A549 (cell line): Measurements from ENCODE around the gene SAMD4B. TPM values are rescaled to one million over a fixed set of nuclear protein-coding genes. Genes with fewer than 3 reads are reported as not detected.

Source experiments
- ATAC-seq, 2 experiments: fragments of 200-7000 bp in 1 of 2; fragments of >200 bp in 1 of 2; cut with Nextera tagmentation in 1 of 2; cut with Tn5 transposase in 1 of 2; 3 replicates each; pipeline versions ENCODE4 v1.8.0 to v1.9.1; 2018 to 2020; ENCODE audit warnings: mild to moderate bottlenecking in 1 of 2, moderate library complexity in 1 of 2
- CTCF ChIA-PET: fragments of 300-600 bp; sonication (Branson Sonifier 250); formaldehyde crosslinking; extraction: SDS; loops from one replicate; lab custom pipeline; 2021; ENCODE audit warnings: antibody characterized with exemption, inconsistent platforms; lab: Yijun Ruan, JAX
- POLR2A ChIA-PET: fragments of 350-600 bp; formaldehyde crosslinking; extraction: SDS; loops from one replicate; lab custom pipeline; 2021; ENCODE audit warnings: antibody characterized with exemption, inconsistent platforms; lab: Yijun Ruan, JAX
- DNase-seq, 2 experiments: peaks; one replicate each; pipeline versions ENCODE4 v3.0.0 to v3.0.0-alpha.2; 2011 to 2016; ENCODE audit warnings: low read depth in 1 of 2, low spot score in 1 of 2
- FAIRE-seq: peaks from 2 replicates; lab custom pipeline; 2011; peaks lifted over from hg19 to GRCh38; lab: Jason Lieb, UNC
- H3K27ac ChIP-seq, 2 experiments: fragments of >200 bp; sonication (Bioruptor Twin); formaldehyde crosslinking; 3 replicates each; pipeline ENCODE4 v1.5.1; 2016 to 2017
- H3K4me1 ChIP-seq: fragments of >200 bp; sonication (Bioruptor Twin); formaldehyde crosslinking; 3 replicates; pipeline ENCODE4 v1.6.1; 2016
- H3K4me2 ChIP-seq: fragments of >200 bp; sonication (Bioruptor Twin); formaldehyde crosslinking; 3 replicates; pipeline ENCODE4 v1.6.1; 2016
- H3K4me3 ChIP-seq: fragments of >200 bp; sonication (Bioruptor Twin); formaldehyde crosslinking; 3 replicates; pipeline ENCODE4 v1.5.1; 2016
- H3K9me3 ChIP-seq: fragments of >200 bp; sonication (Bioruptor Twin); formaldehyde crosslinking; 3 replicates; pipeline ENCODE4 v1.6.1; 2016
- CBX8 ChIP-seq: fragments of 200-600 bp; sonication (generic); IDR thresholded peaks from 2 replicates; pipeline ENCODE4 v1.6.1; 2016
- CHD4 ChIP-seq: fragments of 200-600 bp; sonication (generic); IDR thresholded peaks from 2 replicates; pipeline ENCODE4 v1.6.1; 2016; ENCODE audit warnings: antibody characterized with exemption, mild to moderate bottlenecking, borderline replicate concordance
- EHF ChIP-seq: fragments of 250-450 bp; sonication (Bioruptor Pico); IDR thresholded peaks from 2 replicates; pipeline ENCODE4 v1.5.0; 2020; ENCODE audit warnings: mild to moderate bottlenecking
- EHMT2 ChIP-seq: fragments of 200-600 bp; sonication (generic); IDR thresholded peaks from 2 replicates; pipeline ENCODE4 v1.6.1; 2016; ENCODE audit warnings: antibody characterized with exemption, low read depth, mild to moderate bottlenecking, moderate library complexity
- EP300 ChIP-seq, 2 experiments: fragments of >200 bp; sonication (Bioruptor Twin); formaldehyde crosslinking; IDR thresholded peaks; 2 replicates in 1 of 2; 3 replicates in 1 of 2; pipeline ENCODE4 v1.6.1; 2016 to 2017
- ESRRA ChIP-seq: fragments of 150-350 bp; IDR thresholded peaks from 2 replicates; pipeline ENCODE4 v1.6.1; 2014; ENCODE audit warnings: mild to moderate bottlenecking, low read length, borderline replicate concordance
- FOSB ChIP-seq: fragments of 250-450 bp; sonication (Bioruptor Pico); IDR thresholded peaks from 2 replicates; pipeline ENCODE4 v1.5.0; 2020; ENCODE audit warnings: mild to moderate bottlenecking, moderate library complexity
- HDAC2 ChIP-seq: fragments of 200-600 bp; sonication (generic); IDR thresholded peaks from 2 replicates; pipeline ENCODE4 v1.6.1; 2016
- HEYL ChIP-seq: fragments of 250-450 bp; sonication (Bioruptor Pico); IDR thresholded peaks from 2 replicates; pipeline ENCODE4 v1.8.0; 2021; ENCODE audit warnings: mild to moderate bottlenecking, moderate library complexity
- HOXB13 ChIP-seq: fragments of 250-450 bp; sonication (Bioruptor Pico); IDR thresholded peaks from 2 replicates; pipeline ENCODE4 v1.5.0; 2020; ENCODE audit warnings: low read depth, mild to moderate bottlenecking, moderate library complexity
- HOXB5 ChIP-seq: fragments of 250-450 bp; sonication (Bioruptor Pico); IDR thresholded peaks from 2 replicates; pipeline ENCODE4 v1.5.0; 2020; ENCODE audit warnings: mild to moderate bottlenecking, moderate library complexity
- JUNB ChIP-seq: fragments of >200 bp; sonication (Bioruptor Twin); formaldehyde crosslinking; IDR thresholded peaks from 2 replicates; pipeline ENCODE4 v1.6.1; 2016
- KDM1A ChIP-seq: fragments of 200-600 bp; sonication (generic); IDR thresholded peaks from 2 replicates; pipeline ENCODE4 v1.6.1; 2016; ENCODE audit warnings: low read depth, mild to moderate bottlenecking
- KDM5A ChIP-seq: fragments of 200-600 bp; sonication (generic); IDR thresholded peaks from 2 replicates; pipeline ENCODE4 v1.6.1; 2016; ENCODE audit warnings: antibody characterized with exemption, mild to moderate bottlenecking
- MAZ ChIP-seq: fragments of 150-350 bp; IDR thresholded peaks from 2 replicates; pipeline ENCODE4 v1.6.1; 2014; ENCODE audit warnings: antibody characterized with exemption, low read depth, low read length, borderline replicate concordance
- NFE2L2 ChIP-seq: fragments of 150-350 bp; conservative IDR thresholded peaks from 2 replicates; pipeline ENCODE4 v1.6.1; 2014; ENCODE audit warnings: low read length
- POLR2A ChIP-seq: IDR thresholded peaks from 2 replicates; pipeline ENCODE4 v1.6.1; 2012; ENCODE audit warnings: mild to moderate bottlenecking, low read length
- RARB ChIP-seq: fragments of 250-450 bp; sonication (Bioruptor Pico); IDR thresholded peaks from 2 replicates; pipeline ENCODE4 v1.8.0; 2021; ENCODE audit warnings: mild to moderate bottlenecking, moderate library complexity
- RCOR1 ChIP-seq: fragments of 150-350 bp; IDR thresholded peaks from 2 replicates; pipeline ENCODE4 v1.6.1; 2014; ENCODE audit warnings: antibody characterized with exemption, low read length, low read depth
- TP53 ChIP-seq: fragments of 250-450 bp; sonication (Bioruptor Pico); IDR thresholded peaks from 2 replicates; pipeline ENCODE4 v1.5.0; 2021; ENCODE audit warnings: mild to moderate bottlenecking, moderate library complexity
- ZC3H11A ChIP-seq: fragments of 450-650 bp; IDR thresholded peaks from 2 replicates; pipeline ENCODE4 v1.6.1; 2014; ENCODE audit warnings: antibody characterized with exemption, mild to moderate bottlenecking
- ZFP36 ChIP-seq: fragments of 450-650 bp; IDR thresholded peaks from 2 replicates; pipeline ENCODE4 v1.6.1; 2014; ENCODE audit warnings: borderline replicate concordance; ENCODE audit not compliant: partially characterized antibody
- WGBS: methylation state at CpG from one replicate; pipeline ENCODE4 v1.1.6; 2017; ENCODE audit errors: missing lambda C conversion rate; 5-methylcytosine and 5-hydroxymethylcytosine counted together
- polyA plus RNA-seq, 4 experiments: library from polyadenylated mRNA; depleted of rRNA in 3 of 4; stranded (reverse); fragments of >200 nt; fragmentation: RNase III in 1 of 4; extraction: RNeasy Plus Mini Kit Qiagen cat#74134 plus additional on column Dnase treatment in 1 of 4; gene quantifications; 2 replicates in 3 of 4; 3 replicates in 1 of 4; pipeline ENCODE4 v1.2.3, GENCODE V29; 2011 to 2017
- TF ChIP-seq, protein P1 (sequence below): fragments of >200 bp; sonication (Bioruptor Twin); formaldehyde crosslinking; IDR thresholded peaks from 3 replicates; pipeline ENCODE4 v1.6.1; 2016
- TF ChIP-seq, protein P2 (sequence below): fragments of 250-450 bp; sonication (Bioruptor Pico); IDR thresholded peaks from 2 replicates; pipeline ENCODE4 v1.5.0; 2021; ENCODE audit warnings: mild to moderate bottlenecking, moderate library complexity, borderline replicate concordance
- TF ChIP-seq, protein P3 (sequence below): IDR thresholded peaks from 2 replicates; pipeline ENCODE4 v1.6.1; 2012; ENCODE audit warnings: low read depth, borderline replicate concordance
- TF ChIP-seq, protein P4 (sequence below): fragments of >200 bp; sonication (Bioruptor Twin); formaldehyde crosslinking; IDR thresholded peaks from 2 replicates; pipeline ENCODE4 v1.6.1; 2016
- TF ChIP-seq, protein P5 (sequence below): IDR thresholded peaks from 2 replicates; pipeline ENCODE4 v1.6.1; 2012

The SAMD4B gene
- polyA plus RNA-seq, 2 of the 4 experiments (the other 2 are of a cell fraction) = 82.1 to 118 TPM

DNA sequence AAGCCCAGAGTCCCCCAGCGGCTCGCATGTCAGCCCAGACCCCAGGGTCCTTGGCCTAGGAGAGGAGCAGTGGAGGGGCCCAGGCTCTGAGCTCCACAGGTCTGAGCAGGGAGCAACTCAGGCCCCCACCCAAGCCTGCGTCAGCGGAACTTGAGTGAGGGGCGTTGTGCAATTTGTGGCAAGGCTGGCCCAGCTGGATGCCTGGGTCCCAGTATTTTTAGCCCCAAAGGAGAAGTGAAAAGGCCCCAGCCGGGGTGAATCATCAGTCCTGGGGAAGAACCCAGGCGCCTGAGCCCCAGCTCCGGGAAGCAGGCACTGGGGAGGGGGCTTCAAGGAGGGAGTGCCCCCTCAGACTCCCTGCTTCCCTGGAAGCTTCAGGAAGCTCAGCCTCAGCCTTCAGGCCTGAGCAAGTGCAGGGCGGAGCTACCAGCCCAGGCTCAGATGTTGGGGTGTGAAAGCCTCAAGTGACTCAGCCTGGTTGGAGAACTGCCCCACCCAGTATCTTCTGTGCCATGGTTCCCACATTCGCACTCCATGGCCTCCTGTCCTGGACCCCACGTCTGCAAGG lies 56.2 kb downstream of the SAMD4B start (continued):
- TF ChIP-seq, protein P1, sequence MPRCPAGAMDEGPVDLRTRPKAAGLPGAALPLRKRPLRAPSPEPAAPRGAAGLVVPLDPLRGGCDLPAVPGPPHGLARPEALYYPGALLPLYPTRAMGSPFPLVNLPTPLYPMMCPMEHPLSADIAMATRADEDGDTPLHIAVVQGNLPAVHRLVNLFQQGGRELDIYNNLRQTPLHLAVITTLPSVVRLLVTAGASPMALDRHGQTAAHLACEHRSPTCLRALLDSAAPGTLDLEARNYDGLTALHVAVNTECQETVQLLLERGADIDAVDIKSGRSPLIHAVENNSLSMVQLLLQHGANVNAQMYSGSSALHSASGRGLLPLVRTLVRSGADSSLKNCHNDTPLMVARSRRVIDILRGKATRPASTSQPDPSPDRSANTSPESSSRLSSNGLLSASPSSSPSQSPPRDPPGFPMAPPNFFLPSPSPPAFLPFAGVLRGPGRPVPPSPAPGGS = no peak; the same call in 2 of the 3 replicates
- TF ChIP-seq, protein P2, sequence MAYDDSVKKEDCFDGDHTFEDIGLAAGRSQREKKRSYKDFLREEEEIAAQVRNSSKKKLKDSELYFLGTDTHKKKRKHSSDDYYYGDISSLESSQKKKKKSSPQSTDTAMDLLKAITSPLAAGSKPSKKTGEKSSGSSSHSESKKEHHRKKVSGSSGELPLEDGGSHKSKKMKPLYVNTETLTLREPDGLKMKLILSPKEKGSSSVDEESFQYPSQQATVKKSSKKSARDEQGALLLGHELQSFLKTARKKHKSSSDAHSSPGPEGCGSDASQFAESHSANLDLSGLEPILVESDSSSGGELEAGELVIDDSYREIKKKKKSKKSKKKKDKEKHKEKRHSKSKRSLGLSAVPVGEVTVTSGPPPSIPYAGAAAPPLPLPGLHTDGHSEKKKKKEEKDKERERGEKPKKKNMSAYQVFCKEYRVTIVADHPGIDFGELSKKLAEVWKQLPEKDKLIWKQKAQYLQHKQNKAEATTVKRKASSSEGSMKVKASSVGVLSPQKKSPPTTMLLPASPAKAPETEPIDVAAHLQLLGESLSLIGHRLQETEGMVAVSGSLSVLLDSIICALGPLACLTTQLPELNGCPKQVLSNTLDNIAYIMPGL = peak; percentile 55; the same call in 1 of the 2 replicates
- TF ChIP-seq FOSB (no peak; the same call in 1 of the 2 replicates), KDM5A (no peak), CBX8 (no peak), HOXB13 (CRISPR knock-in tag) (peak; percentile 49), CHD4 (no peak; the same call in 1 of the 2 replicates), KDM1A (no peak), EP300 (IDR thresholded peaks at IDR 0.05) (peak in 1 of 2 experiments; percentile 29; a peak in 3 of 5 replicates), HDAC2 (no peak), TP53 (no peak), RCOR1 (no peak; the same call in 1 of the 2 replicates), ESRRA (no peak), NFE2L2 (no peak), JUNB (peak; percentile 57), HOXB5 (CRISPR knock-in tag) (0 out of 2 replicates have a peak, but pooled peaks have one; percentile 22), RARB (no peak), HEYL (CRISPR knock-in tag) (no peak), ZFP36 (no peak), EHMT2 (no peak), MAZ (peak; percentile 25; the same call in 1 of the 2 replicates), POLR2A (no peak), EHF (CRISPR knock-in tag) (peak; percentile 47)
- TF ChIP-seq, protein P3, sequence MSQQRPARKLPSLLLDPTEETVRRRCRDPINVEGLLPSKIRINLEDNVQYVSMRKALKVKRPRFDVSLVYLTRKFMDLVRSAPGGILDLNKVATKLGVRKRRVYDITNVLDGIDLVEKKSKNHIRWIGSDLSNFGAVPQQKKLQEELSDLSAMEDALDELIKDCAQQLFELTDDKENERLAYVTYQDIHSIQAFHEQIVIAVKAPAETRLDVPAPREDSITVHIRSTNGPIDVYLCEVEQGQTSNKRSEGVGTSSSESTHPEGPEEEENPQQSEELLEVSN = peak; percentile 71
- TF ChIP-seq, protein P4, sequence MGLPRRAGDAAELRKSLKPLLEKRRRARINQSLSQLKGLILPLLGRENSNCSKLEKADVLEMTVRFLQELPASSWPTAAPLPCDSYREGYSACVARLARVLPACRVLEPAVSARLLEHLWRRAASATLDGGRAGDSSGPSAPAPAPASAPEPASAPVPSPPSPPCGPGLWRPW = no peak
- TF ChIP-seq, protein P5, sequence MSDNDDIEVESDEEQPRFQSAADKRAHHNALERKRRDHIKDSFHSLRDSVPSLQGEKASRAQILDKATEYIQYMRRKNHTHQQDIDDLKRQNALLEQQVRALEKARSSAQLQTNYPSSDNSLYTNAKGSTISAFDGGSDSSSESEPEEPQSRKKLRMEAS = peak; percentile 82

DNA sequence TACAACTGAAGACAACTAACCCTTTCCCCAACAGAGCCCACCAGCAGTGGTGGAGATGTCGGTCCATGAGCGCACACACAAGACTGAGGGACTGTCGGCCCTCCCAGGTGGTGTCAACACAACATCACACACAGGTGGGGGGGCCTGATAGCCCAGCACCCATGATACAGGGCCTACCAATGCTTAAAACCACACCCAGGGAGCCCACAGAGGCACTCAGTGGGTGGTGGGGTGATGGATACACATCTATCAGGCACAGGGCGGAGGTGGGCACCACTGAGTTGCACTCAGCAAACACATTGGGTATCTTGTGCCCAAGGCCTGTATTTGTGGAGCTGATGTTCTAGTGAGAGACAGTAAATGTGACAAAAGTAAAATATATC lies 57.4 kb downstream of the SAMD4B start:
- no peak for ATAC-seq
- no peak for DNase-seq
- ChIA-PET CTCF (interaction anchor here (2.0 to 21.4 kb wide), 9 partner anchors 8 to 289 kb away, joined by 6 to 484 read pairs (median 35); partner anchors contain the start of genes EID2B, PLEKHG2, RPS16 and ZFP36), POLR2A (interaction anchor here (3.1 to 3.8 kb wide), 3 partner anchors 8 to 36 kb away, joined by 49 to 122 read pairs (median 63); partner anchors contain the start of genes MED29, PAF1, RPS16 and ZFP36)
- 88% methylated on average over 4 of the region's 4 CpGs for WGBS
- Histone ChIP-seq H3K27ac (peak overlapping the region; percentile 92 to 99), H3K4me3 (no peak overlapping the region), H3K4me1 (peaks cover 72% of the 10 kb centered on the region), H3K9me3 (no peaks in the 10 kb centered on the region), H3K4me2 (no peak overlapping the region)
- TF ChIP-seq RARB (no peak), ZC3H11A (no peak)
- TF ChIP-seq, protein P2 = no peak
- FAIRE-seq = no peak
